OCI-LY1 (cell line): ENCODE results near the gene SLC25A51.

Experiments
- CTCF ChIP-seq: fragments of 200-600 bp; sonication (generic), shearing (Covaris generic); IDR thresholded peaks from 2 replicates; pipeline ENCODE4 v1.5.1; 2017; ENCODE audit warnings: mild to moderate bottlenecking, antibody characterized with exemption, low read length, moderate library complexity, mixed read lengths
- EZH2 ChIP-seq: fragments of 200-600 bp; sonication (generic), shearing (Covaris generic); IDR thresholded peaks from 2 replicates; pipeline ENCODE4 v1.8.0; 2017; ENCODE audit warnings: borderline replicate concordance, mixed run types, mild to moderate bottlenecking, antibody characterized with exemption, low read length, moderate library complexity, mixed read lengths

- TF ChIP-seq EZH2 (no peak), CTCF (no peak)
These were observed 19.3 kb upstream of the SLC25A51 start for GRCh38 chr9:37923118-37923795.
